Fibroblast of lung (primary cell): Measurements from ENCODE around the gene OGFOD3. TPM values are rescaled to one million over a fixed set of nuclear protein-coding genes. Genes with fewer than 3 reads are reported as not detected.

ENCODE experiments used
- DNase-seq, 2 donors: peaks; one replicate each; pipeline versions ENCODE4 v3.0.0 to v3.0.0-alpha.2; 2010; ENCODE audit warnings: low read depth in 2 of 2
- H2AFZ ChIP-seq: 2 replicates; pipeline ENCODE4 v1.5.1; 2012; ENCODE audit warnings: low read length, control low read depth, inconsistent platforms
- H3K27ac ChIP-seq: 2 replicates; pipeline ENCODE4 v1.5.1; 2011; ENCODE audit warnings: low read length, control low read depth; ENCODE audit not compliant: insufficient read depth
- H3K27me3 ChIP-seq: 2 replicates; pipeline ENCODE4 v1.5.1; 2011; ENCODE audit warnings: mild to moderate bottlenecking, low read length; ENCODE audit not compliant: control insufficient read depth, insufficient read depth
- H3K36me3 ChIP-seq: 2 replicates; pipeline ENCODE4 v1.5.1; 2011; ENCODE audit warnings: low read length; ENCODE audit not compliant: control insufficient read depth, insufficient read depth
- H3K4me1 ChIP-seq: 2 replicates; pipeline ENCODE4 v1.5.1; 2011; ENCODE audit warnings: low read length; ENCODE audit not compliant: control insufficient read depth, insufficient read depth; ENCODE audit errors: extremely low read depth
- H3K4me2 ChIP-seq: 2 replicates; pipeline ENCODE4 v1.5.1; 2011; ENCODE audit warnings: low read length, control low read depth; ENCODE audit not compliant: insufficient read depth; ENCODE audit errors: extremely low read depth
- H3K4me3 ChIP-seq, 4 experiments: fragments of 200-600 bp in 1 of 4; sonication (generic) in 1 of 4; replicated peaks in 1 of 4; 2 replicates each; pipeline ENCODE4 v1.5.1; 2011 to 2016; ENCODE audit warnings: low read length in 4 of 4, low read depth in 3 of 4, mild to moderate bottlenecking in 3 of 4, control low read depth in 2 of 4, inconsistent platforms in 1 of 4, mixed read lengths in 1 of 4; ENCODE audit not compliant: insufficient read depth in 1 of 4; ENCODE audit errors: control extremely low read depth in 1 of 4
- H3K79me2 ChIP-seq: 2 replicates; pipeline ENCODE4 v1.5.1; 2012; ENCODE audit warnings: mild to moderate bottlenecking, low read length, inconsistent platforms; ENCODE audit not compliant: control insufficient read depth, insufficient read depth
- H3K9ac ChIP-seq: 2 replicates; pipeline ENCODE4 v1.5.1; 2011; ENCODE audit warnings: mild to moderate bottlenecking, low read length, control low read depth; ENCODE audit not compliant: insufficient read depth
- H3K9me3 ChIP-seq: 2 replicates; pipeline ENCODE4 v1.5.1; 2012; ENCODE audit warnings: low read depth, low read length; ENCODE audit not compliant: control insufficient read depth, insufficient read depth
- H4K20me1 ChIP-seq: 2 replicates; pipeline ENCODE4 v1.5.1; 2011; ENCODE audit warnings: low read length; ENCODE audit not compliant: control insufficient read depth, insufficient read depth; ENCODE audit errors: extremely low read depth
- EZH2 ChIP-seq: IDR thresholded peaks from 2 replicates; pipeline ENCODE4 v1.5.1; 2012; ENCODE audit warnings: low read length, control low read depth, mild to moderate bottlenecking; ENCODE audit errors: missing control alignments
- polyA plus RNA-seq, 2 donors: library from polyadenylated mRNA; depleted of rRNA in 1 of 2; stranded (reverse) in 1 of 2; unstranded in 1 of 2; fragments of >200 nt; gene quantifications; 2 replicates each; pipeline ENCODE4 v1.2.1, GENCODE V29; 2011 to 2012; ENCODE audit warnings: missing spikeins in 1 of 2
- total RNA-seq: library from RNA; depleted of rRNA; stranded (reverse); fragments of >200 nt; gene quantifications from 2 replicates; pipeline ENCODE4 v1.2.1, GENCODE V29; 2014
- TF ChIP-seq, protein P1 (sequence below), 2 donors: IDR thresholded peaks in 1 of 2; conservative IDR thresholded peaks in 1 of 2; 1 replicate in 1 of 2; 2 replicates in 1 of 2; pipeline ENCODE4 v1.5.1; 2011 to 2012; ENCODE audit warnings: low read length in 2 of 2, control low read depth in 1 of 2, inconsistent platforms in 1 of 2, low read depth in 1 of 2, mild to moderate bottlenecking in 1 of 2

Gene OGFOD3
- total and polyA plus RNA-seq, 2 donors (not counting 1 experiment from before 2014, with no cell fraction given), result 25.6 to 27.1 TPM

DNA sequence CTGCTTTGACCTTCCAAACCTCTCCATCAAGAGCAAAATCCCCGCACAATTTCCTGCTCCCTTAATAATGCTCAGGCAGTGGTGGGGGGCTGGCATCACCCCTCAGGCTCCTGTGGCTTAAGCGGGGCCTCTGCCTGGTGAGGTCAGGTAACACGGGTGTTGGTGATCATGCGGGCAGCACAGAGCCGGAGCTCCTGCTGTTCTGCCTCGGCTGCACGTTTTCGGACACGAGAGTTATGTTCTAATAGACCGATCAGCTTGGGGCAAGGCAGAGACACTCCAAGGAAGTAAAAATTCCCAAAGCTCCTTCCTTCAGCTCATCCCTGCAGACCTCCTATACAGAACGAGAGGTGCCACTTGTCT lies 46.2 kb upstream of the OGFOD3 start:
- Histone ChIP-seq H3K36me3 (peaks cover 6% of the 10 kb centered on the region), H3K4me2 (no peak overlapping the region), H3K4me1 (no peaks in the 10 kb centered on the region), H2AFZ (no peak overlapping the region), H4K20me1 (no peaks in the 10 kb centered on the region), H3K27ac (no peak overlapping the region), H3K79me2 (no peaks in the 10 kb centered on the region), H3K27me3 (no peaks in the 10 kb centered on the region), H3K4me3 (no peak overlapping the region), H3K9me3 (no peaks in the 10 kb centered on the region), H3K9ac (no peak overlapping the region)
- TF ChIP-seq, protein P1, sequence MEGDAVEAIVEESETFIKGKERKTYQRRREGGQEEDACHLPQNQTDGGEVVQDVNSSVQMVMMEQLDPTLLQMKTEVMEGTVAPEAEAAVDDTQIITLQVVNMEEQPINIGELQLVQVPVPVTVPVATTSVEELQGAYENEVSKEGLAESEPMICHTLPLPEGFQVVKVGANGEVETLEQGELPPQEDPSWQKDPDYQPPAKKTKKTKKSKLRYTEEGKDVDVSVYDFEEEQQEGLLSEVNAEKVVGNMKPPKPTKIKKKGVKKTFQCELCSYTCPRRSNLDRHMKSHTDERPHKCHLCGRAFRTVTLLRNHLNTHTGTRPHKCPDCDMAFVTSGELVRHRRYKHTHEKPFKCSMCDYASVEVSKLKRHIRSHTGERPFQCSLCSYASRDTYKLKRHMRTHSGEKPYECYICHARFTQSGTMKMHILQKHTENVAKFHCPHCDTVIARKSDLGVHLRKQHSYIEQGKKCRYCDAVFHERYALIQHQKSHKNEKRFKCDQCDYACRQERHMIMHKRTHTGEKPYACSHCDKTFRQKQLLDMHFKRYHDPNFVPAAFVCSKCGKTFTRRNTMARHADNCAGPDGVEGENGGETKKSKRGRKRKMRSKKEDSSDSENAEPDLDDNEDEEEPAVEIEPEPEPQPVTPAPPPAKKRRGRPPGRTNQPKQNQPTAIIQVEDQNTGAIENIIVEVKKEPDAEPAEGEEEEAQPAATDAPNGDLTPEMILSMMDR (conservative IDR thresholded peaks at IDR 0.05 in 1 of 2, IDR thresholded peaks at IDR 0.05 in 1 of 2; ENCODE audit: low read depth in 1 of 2, low read length in 2 of 2), result no peak
- no peak for TF ChIP-seq EZH2
- no peak for DNase-seq

DNA sequence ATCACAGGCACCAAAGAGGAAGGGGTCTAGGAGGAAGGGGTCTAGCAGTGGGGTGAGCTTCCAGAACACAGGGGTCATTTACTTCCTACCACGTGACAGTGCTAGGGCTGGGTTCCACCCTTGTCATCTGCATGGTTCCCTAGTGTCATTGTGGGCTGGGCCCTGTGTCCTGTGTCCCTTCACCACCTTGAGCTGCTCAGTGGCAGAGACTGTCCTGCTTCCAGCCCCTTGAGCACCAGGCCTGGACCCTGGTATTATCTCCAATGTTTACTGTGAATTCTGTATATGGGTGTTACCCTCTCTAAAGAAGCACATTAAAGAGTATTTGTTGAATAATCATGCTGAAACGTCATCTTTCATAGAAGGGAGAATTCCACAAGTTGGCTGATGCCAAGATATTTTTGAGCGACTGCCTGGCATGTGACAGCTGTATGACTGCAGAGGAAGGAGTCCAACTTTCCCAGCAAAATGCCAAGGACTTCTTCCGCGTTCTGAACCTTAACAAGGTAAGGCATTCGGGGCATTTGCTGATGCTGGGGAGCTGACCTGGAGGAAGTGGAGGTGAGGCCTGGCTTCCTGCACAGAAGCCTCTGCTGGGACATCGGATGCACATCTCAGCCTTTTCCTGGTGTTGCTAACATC lies 45.7 kb upstream of the OGFOD3 start:
- no peak for TF ChIP-seq EZH2
- TF ChIP-seq, protein P1 (conservative IDR thresholded peaks at IDR 0.05 in 1 of 2, IDR thresholded peaks at IDR 0.05 in 1 of 2; ENCODE audit: low read depth in 1 of 2, low read length in 2 of 2), result no peak
- H3K9ac ChIP-seq, result no peak overlapping the region
- H3K4me3 ChIP-seq, result no peak overlapping the region
- no peaks in the 10 kb centered on the region for H4K20me1 ChIP-seq
- no peak for DNase-seq
- H3K79me2 ChIP-seq, result no peaks in the 10 kb centered on the region
- peaks cover 5% of the 10 kb centered on the region for H3K36me3 ChIP-seq
- H3K9me3 ChIP-seq, result no peaks in the 10 kb centered on the region
- H3K27me3 ChIP-seq, result no peaks in the 10 kb centered on the region
- no peak overlapping the region for H3K27ac ChIP-seq
- H3K4me1 ChIP-seq, result no peaks in the 10 kb centered on the region
- H2AFZ ChIP-seq, result no peak overlapping the region
- no peak overlapping the region for H3K4me2 ChIP-seq

DNA sequence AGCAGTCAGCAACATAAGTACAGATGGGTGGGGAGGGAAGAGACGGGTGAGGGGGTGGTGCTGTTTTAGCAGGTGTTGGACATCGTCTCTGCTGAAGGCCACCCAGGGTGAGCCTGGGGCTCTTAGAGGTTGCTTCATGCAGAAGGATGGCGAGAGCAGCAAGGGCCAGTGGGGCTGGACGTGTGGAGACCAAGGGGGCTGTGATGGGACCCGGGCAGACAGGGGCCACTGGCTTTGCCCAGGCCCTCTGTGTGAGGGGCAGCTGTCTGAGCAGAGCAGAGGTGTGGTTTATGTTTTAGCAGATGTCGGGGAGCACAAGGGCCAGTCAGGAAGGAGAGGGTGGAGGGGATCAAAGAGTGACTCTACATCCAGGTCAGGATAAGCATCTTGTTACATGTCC lies 45.0 kb upstream of the OGFOD3 start:
- no peak for DNase-seq
- TF ChIP-seq, protein P1 (conservative IDR thresholded peaks at IDR 0.05 in 1 of 2, IDR thresholded peaks at IDR 0.05 in 1 of 2; ENCODE audit: low read depth in 1 of 2, low read length in 2 of 2), result no peak
- TF ChIP-seq EZH2, result no peak
- H3K4me1 ChIP-seq, result no peaks in the 10 kb centered on the region
- H3K4me2 ChIP-seq, result no peak overlapping the region
- H2AFZ ChIP-seq, result no peak overlapping the region
- peaks cover 2% of the 10 kb centered on the region for H3K36me3 ChIP-seq
- no peak overlapping the region for H3K9ac ChIP-seq
- no peaks in the 10 kb centered on the region for H4K20me1 ChIP-seq
- H3K4me3 ChIP-seq, result no peak overlapping the region
- H3K79me2 ChIP-seq, result no peaks in the 10 kb centered on the region
- H3K9me3 ChIP-seq, result no peaks in the 10 kb centered on the region
- no peaks in the 10 kb centered on the region for H3K27me3 ChIP-seq
- H3K27ac ChIP-seq, result no peak overlapping the region
